A172 (cell line): ENCODE results near the gene KMT2D. TPM values are rescaled to one million over a fixed set of nuclear protein-coding genes. Genes with fewer than 3 reads are reported as not detected.

Source experiments
- DNase-seq: peaks from one replicate; pipeline ENCODE4 v3.0.0-alpha.2; 2015; ENCODE audit warnings: low spot score
- total RNA-seq: library from RNA; depleted of rRNA; stranded (reverse); fragments of >200 nt; shearing (Covaris generic); gene quantifications from 2 replicates; pipeline ENCODE4 v1.2.3, GENCODE V29; 2014

KMT2D gene
- total RNA-seq, 1 experiment from 2014 or later, result 41.4 TPM

DNA sequence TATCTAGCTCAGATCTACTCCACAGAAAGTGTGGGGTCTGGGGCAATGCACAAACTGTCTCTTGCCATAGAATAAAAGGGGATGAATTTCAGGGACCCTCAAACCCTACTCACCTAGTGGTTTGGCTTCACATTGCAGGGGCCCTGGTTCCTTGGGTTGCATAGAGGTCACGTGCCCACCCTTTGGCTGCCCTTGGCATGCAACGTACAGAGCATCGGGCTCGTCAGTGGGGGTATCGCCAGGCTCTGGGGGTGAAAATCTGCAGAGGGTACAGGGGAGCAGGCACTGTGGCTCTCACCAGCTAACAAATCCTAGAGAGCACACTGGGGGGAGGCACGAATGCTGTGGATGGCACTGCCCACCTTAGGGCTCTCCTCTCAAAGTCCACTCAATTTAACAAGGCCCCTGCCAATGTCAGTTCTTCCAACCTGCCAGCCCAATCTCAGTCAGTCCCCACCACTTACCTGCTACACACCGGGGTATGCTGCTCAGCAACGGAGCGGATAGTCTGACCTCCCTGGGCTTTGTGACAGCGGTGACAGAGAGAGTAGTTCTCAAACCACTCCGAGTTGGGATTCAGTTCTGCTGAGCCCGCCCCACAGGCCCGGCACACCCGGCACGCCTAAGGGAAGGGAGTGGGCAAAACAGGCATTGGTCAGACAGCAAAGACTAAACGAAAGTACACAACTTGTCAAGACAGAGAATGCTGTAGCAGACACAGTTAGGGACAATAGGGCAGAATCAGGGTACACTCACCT lies 8.0 kb downstream of the KMT2D start:
- DNase-seq, result no peak

DNA sequence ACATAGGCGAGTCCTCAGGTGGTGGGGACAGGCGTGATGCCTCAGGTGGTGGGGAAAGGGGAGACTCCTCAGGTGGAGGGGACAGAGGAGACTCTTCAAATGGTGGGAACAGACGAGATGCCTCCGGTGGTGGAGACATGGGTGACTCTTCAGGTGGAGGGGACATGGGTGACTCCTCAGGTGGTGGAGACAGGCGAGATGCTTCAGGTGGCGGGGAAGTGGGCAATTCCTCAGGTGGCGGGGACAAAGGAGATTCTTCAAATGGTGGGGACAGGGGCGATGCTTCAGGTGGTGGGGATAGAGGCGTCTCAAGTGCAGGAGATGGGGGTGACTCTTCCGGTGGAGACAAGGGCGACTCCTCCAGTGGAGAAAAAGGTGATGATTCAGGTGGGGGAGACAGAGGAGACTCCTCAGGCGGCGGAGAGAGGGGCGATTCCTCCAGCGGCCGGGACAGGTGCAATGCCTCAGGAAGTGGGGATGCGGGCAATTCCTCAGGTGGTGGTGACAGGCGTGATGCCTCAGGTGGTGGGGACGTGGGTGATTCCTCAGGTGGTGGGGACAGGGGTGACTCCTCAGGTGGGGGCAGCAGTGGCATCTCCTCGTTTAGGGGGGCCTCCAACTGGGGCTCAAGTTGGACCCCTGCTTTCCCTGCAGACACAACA lies 8.7 kb downstream of the KMT2D start:
- DNase-seq, result no peak

DNA sequence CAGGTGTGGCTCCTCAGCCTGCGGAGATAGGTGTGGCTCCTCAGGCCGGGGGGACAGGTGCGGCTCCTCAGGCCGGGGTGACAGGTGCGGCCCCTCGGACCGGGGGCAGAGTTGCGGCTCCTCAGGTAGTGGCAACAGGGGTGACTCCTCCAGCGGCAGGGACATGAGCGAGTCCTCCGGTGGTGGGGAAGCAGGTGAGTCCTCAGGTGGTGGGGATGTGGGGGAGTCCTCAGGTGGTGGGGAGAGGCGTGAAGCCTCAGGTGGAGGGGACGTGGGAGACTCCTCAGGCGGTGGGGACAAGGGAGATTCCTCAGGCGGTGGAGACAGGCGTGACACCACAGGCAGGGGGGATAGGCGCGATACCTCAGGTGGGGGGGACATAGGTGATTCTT lies 9.2 kb downstream of the KMT2D start:
- DNase-seq, result no peak

DNA sequence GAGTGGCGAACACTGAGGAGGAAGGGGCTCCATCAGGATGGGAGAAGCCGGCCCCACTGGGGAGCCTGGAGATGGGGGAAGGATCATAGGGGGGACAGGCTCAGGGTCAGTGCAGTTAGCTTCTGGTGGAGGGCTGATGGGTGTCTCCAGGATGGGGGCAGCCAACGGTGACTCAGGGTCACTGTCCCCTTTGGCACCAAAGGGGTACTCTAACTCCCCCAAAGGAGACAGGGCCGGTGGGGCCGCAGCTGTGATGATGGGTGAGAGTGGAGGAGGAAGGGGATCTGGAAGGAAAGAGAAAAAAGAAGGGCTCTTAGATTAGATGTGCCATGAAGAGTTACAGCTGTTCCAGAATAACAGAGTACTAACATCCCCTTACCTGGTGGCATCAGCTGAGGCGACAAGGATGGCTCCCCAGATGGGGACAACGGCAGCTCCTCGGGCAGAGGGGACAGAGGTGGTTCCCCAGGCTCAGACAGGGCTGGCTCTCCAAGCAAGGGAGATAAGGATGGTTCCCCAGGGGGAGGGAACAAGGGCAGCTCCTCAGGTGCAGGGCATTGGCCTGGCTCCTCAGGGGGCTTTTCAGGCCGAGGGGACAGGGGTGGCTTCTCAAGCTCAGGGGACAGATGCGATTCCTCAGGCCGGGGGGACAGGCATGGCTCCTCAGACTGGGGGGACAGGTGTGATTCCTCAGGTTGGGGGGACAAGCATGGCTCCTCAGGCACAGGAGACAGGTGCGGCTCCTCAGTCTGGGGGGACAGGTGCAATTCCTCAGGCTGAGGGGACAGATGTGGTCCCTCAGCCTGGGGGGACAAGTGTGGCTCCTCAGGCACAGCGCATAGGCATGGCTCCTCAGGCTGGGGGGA lies 9.9 kb downstream of the KMT2D start:
- no peak for DNase-seq

GRCh38 chr12:49049566-49050224 lies 10.9 kb downstream of the KMT2D start:
- DNase-seq, result peak; percentile 78

DNA sequence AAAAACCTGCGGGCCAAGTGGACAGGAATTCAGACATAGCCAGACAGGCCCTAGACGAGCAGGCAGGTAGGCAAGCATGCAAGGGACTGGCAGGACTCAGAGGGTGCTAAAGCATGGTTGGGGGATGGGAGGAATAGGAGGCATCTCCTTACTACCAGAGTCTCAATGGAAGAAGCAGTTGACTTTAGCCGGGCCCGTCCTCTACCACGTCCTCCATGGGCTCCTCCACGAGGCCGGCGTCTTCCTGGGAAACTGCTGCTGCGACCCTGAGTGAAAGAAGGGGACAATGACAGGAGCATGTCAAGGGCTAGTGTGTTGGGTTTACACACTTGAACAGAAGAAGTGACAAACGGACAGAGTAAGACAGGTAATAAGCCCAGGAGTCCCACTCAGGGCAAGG lies 11.6 kb downstream of the KMT2D start:
- DNase-seq, result no peak

DNA sequence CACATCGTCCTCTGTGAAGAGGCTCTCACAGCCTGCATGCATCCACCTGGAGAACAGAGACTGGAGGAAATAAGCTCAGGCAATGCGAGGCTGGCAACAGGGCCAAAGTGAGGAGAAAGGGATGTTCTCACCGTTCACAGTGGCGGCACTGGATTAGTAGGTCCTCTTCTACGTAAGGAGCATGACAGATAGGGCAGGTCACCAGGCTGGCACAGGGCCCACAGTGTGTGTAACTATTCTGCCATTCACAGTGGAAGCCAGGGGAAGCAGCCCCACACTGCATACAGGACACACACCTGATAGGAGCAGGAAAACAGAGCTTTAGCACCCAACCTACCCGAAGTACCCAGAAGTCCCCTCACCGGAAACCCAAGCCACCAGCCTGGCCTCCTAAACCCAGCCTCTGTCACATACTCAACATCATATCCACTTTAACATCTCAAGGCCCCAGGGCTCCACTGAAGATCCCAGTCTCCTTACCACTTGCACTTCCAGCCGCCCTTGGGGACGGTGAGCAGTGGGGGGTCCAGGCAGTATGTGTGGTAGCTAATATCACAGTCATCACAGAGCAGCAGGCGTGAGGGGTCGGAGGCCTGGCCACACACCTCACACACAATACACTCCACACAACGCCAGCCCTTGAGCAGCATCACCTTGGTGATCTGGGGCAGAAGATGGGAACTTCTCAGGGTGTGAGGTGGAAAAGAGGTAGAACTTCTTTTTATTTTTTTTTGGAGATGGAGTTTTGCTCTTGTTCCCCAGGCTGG lies 14.3 kb downstream of the KMT2D start:
- no peak for DNase-seq

DNA sequence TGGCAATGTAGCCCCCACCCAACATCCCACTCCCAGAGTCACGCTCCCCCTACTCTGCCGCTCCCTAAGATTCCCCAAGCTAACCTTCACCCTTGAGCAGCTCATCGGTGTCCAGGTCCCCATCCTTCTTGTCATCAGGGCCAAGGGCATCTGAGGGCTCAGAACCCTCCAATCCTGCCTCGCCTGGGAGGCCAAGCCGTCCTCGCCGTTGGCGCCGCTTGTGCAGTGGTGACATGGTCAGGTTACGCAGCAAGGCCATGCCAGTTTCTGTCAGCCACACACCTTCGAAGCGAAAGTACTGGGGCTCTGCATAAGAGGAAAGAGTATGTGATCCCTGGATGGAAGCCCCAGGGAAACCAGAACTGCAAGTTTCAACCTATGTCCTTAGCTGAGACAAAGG lies 15.9 kb downstream of the KMT2D start:
- no peak for DNase-seq

DNA sequence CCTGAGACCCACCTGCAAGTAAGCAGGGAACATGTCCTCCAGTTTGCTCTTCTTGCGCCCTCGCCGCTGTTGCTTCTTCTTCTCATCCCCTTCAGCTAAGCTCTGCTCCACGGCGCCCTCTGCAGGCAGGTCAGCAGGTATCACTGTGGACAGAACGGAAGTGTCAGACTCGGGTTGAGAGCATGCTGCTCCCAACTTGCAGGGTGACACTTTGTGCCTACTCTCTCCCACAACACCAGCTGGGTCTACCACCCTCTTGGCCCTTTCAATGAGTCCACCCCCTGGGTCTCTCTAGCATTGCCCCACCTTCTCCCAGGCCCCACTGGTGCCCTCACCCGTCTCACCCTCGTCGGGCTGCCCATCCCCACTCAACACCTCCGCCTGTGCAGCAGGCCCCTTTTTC lies 16.7 kb downstream of the KMT2D start:
- no peak for DNase-seq

- no peak for DNase-seq
Measured at GRCh38 chr12:49043241-49043640, 17.4 kb downstream of the KMT2D start.

DNA sequence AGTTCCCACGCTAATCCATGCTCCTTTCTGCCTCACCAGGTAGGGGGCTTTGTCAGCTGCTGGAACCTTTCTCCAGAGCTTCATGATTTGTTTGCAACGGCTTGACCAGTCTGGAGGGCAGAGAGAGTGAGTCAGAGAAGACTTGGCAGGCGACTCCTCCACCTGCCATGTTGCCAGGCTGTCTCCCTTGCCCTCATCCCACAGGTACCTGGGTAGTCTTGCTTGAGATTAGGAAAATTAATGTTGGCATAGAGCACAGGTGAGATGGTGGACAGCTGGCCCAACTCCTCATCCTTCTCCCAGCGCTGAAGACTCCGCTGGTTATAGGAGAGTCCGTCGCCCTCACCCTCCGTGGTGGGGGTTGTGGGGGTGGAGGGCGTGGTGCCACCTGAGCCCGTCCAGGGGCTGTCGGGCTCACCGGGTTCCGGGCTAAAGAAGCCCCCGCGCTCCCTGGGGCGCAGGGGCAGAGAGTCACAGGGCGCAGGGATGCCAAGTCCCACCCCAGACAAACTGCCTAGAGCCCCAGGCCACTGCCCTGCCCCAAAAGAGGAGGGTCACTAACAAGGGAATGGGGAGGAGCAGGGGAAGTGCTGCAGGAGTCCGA lies 18.6 kb downstream of the KMT2D start:
- DNase-seq, result peak; percentile 35

GRCh38 chr12:49041036-49041880 lies 19.3 kb downstream of the KMT2D start:
- DNase-seq, result no peak

DNA sequence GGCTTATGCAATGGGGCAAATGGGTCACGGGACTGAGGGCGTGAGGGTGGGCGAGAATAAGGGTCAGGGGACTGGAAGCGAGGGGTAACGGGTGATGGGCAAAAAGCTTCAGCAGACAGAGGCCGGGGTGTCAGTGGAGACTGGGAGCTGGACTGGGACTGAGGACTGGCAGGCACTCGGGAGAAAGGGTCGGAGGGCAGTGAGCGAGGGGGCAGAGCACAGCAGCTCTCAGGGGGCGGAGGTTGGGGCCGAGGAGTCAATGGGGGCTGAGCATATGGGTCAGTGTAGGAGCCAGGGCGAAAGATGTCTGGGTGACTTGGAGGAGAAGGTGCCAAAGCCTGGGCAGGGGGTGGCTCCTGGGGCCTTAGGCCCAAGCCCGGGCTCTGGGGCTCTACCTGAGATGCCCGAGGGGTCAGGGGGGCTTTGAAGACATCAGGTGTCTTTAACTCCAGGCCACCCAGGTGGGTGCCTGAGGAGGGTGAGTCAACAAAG lies 20.2 kb downstream of the KMT2D start:
- DNase-seq, result no peak

GRCh38 chr12:49039421-49040363 lies 20.9 kb downstream of the KMT2D start:
- no peak for DNase-seq

DNA sequence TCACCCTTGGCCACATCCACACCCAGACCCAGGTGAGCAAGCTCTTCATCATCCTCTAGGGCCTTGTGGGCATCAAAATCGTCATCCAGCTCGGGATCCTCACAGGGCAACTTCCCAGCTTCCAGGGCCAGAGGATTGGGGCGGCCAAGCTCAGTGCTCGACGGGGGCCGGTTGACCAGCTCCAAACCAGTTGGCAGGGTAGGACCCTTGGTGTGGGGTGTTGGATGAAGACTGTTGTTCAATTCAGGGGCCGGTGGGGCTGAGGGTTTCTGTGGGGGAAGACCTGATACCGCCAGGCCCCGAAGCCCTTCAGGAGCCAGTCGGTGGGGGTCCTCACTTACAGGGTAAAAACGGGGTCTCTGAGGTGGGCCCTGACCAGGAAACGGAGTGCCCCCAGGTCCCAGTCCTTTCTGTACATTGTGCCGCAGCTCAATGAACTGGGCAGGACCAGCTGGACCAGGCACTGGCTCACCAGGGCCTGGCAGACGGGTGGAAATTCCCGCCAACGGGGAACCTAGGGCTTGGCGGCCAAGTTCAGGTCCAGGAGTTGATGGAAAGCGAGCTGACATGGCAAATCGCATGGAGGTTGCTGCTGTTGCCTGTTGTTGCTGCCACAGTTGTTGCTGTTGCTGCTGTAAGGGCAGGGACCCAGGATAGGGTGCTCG lies 22.2 kb downstream of the KMT2D start:
- DNase-seq, result no peak

DNA sequence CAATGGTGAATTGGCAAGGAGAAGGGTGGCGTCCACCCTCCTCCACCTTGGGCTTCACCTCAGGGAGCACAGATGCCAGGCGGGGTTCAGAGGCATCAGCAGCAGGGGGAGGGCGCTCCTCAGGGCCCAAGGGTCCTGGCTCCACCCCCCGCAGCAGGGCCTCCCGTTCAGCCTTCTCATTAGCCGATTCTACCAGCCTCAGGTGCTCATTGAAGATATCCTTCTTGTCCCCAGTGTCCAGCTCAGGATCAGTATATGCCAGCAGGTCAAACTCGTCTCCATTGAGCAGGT lies 22.7 kb downstream of the KMT2D start:
- no peak for DNase-seq

GRCh38 chr12:49037111-49037946 lies 23.3 kb downstream of the KMT2D start:
- no peak for DNase-seq
